Measurements from ENCODE around the gene TREML4.

The TREML4 gene

DNA sequence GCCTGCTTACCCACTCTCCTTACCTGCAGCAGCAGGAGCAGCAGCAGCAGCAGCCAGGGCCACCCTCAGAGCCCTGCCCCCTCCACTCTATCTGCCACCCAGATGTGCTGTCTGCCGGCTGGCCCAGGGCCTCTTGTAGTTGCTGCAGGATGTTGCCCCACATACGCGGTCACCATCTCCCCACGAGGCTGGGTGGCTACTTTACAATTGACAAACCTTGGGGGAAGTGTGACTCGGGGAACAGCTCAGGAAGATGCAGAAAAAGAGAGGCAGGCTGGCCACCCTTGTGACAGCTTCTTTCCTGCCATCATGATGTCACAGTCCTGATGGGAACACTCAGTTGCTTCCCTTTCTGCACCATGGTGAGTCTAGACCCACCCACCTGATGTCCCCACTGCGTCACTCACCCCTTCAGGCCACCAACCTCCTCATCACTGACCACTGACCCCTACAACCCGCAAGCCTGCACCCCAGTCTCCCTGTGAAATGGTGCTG is 43.8 kb downstream of the TREML4 start:
- TF ChIP-seq, protein P1, sequence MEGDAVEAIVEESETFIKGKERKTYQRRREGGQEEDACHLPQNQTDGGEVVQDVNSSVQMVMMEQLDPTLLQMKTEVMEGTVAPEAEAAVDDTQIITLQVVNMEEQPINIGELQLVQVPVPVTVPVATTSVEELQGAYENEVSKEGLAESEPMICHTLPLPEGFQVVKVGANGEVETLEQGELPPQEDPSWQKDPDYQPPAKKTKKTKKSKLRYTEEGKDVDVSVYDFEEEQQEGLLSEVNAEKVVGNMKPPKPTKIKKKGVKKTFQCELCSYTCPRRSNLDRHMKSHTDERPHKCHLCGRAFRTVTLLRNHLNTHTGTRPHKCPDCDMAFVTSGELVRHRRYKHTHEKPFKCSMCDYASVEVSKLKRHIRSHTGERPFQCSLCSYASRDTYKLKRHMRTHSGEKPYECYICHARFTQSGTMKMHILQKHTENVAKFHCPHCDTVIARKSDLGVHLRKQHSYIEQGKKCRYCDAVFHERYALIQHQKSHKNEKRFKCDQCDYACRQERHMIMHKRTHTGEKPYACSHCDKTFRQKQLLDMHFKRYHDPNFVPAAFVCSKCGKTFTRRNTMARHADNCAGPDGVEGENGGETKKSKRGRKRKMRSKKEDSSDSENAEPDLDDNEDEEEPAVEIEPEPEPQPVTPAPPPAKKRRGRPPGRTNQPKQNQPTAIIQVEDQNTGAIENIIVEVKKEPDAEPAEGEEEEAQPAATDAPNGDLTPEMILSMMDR (IDR thresholded peaks at IDR 0.05), result no peak

DNA sequence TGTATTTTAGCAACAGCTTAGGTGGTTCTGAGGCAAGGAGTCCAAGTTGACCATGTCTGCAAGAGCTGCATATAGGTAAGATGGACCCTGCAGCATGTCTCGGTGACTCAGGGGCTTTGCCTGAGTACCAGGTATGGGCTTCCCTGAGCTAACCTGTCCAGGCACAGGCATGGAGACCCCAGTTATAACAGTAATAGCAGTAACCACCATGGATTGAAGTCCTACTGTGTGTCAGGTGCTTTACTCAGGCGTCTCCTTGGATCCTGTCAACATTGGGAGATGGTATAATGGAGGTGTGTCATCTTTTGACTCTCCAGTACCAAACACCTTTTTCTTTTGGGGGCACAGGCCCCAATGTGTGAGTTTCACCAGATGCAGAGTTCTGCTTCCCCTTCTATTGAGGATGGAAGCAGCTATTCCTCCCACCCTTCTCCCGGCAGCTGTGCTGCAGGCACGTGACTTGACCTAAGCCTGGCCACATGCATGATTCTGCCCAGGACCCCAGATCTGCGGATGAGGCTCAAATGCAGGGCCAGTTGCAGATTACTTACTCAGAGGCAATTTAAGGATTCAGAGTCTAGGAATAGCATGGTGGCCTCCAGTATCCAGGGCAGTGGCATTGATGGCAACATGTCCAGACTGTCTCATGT is 44.6 kb downstream of the TREML4 start:
- TF ChIP-seq, protein P1 (IDR thresholded peaks at IDR 0.05), result no peak

DNA sequence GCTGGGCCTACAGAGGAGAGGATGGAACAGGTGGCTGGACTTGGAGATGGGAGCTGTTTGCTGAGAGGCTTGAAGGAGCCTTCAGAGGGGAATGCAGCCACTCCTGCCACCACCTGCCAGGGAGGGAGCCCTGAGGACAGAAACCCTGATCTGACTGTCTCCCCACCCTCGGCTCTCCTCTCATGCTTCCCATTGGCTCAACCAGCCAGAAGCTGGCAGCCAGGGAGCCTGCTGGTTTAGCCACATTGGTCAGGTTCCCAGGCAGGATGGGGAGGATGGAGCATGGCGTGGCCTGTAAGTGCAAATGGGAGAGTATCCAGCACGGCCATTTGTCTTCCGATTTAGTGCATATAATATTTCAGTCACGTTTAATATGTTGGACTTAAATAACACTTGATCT is 45.6 kb downstream of the TREML4 start:
- TF ChIP-seq, protein P1 (IDR thresholded peaks at IDR 0.05), result no peak

DNA sequence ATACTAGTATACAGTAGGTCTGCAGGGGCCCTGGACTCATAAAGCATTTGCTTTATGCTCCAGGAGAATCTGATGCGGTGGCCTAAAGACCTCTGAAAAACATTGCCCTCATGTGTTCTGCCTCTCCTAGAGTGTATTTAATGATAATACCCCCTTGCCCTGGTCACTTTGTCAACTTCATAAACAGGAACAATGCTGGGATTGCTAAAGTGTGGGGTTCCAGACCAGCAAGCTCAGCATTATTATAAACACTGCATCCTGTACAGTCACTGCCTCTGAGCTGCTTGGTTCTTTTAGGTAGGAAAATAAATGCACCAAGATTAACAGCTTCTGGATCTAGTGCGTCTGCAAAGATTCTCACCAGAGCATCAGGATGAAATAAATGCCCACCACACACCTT is 46.1 kb downstream of the TREML4 start:
- TF ChIP-seq, protein P1 (IDR thresholded peaks at IDR 0.05), result no peak

DNA sequence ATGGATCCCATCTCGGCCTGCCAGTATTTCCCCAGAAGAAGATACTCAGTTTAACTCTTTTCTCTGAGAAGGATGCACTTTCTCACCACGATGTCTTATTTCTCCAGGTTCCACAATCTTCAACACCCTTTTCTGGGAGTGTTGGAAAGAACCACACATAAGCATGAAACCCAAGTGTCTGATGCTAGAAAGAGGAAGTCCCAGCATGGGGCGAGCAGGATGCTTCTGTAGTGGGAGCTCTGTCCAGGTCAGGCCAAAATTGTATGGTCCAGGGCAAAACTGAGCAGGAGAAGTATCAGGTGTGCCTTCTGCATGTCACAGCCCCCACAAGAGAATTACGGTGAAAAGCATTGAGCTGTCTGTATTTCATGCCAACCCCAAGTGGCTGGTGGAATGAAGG is 47.3 kb downstream of the TREML4 start:
- TF ChIP-seq, protein P1 (IDR thresholded peaks at IDR 0.05), result no peak

DNA sequence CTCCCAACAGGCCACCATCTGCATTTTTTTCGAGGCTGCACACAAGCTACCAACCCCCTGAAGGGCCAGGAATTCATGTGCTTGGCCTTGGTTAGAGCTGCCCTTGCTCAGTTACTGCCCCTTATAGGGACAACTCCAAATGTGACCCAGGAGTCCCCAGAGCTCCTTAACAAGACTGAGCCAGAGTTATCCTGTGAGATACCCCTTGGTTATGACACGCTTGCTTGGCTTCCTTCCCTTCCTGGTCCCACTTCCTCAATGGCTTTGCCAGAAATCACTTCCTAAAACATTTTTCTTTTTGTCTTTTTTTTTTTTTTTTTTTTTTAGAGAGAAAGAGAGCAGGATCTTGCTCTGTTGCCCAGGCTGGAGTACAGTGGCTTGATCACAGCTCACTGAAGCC is 49.5 kb downstream of the TREML4 start:
- TF ChIP-seq, protein P1 (IDR thresholded peaks at IDR 0.05), result no peak

DNA sequence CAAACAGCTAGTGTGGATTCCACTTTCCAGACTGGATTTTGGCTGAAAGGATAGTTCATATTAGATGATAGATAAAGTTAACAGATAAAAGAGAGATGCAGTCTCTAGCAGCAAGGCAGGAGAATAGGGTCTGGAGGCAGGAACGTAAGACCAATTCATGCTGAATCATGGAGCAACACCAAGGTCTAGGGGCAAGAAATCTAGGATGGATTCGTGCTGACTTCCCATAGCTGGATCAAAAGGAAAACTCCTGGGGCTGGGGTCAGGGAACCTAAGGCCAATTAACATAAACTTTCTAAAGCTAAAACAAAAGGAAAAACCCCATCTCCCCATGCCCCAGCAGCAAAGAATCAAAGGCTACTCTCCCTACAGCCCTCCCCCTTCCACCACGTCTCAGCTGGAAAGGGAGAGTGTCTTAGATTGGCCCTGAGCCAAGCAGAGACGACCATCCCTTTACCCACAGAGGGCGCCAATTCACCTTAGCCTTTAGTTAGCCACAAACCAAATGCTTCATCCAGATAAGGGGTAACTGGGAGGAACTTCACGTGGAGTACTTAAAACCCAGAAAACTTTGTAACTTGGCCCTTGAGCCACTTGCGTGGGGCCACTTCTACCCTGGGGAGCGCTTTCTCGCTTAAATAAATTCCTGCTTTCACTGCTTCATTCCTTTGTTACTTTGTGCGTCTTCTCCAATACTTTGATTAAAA is 50.7 kb downstream of the TREML4 start:
- TF ChIP-seq, protein P1 (IDR thresholded peaks at IDR 0.05), result peak; percentile 34; the same call in 1 of the 2 replicates

All from LNCAP (cell line).